ENCODE measurements around the gene ADGRD2.

DNA sequence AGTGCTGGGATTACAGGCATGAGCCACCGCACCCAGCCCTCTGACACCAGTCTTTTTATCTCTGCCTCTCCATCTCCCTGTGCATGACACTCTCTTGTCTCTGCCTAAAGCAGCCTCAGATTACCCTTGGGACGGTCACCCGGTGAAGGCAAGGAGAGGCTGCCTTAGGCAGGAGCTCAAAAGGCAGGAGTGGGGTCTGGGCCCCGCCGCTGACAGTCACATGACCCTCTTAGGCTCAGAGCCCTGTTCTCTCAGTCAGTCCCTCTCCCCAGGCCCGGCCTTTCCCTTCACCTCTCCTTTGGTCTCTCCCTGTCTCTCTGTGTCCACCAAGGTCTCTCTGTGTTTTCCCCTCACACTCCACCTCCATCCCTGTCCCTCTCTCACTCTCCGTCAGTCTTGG, 22.5 kb downstream of the ADGRD2 start:
- TF ChIP-seq, protein P1, sequence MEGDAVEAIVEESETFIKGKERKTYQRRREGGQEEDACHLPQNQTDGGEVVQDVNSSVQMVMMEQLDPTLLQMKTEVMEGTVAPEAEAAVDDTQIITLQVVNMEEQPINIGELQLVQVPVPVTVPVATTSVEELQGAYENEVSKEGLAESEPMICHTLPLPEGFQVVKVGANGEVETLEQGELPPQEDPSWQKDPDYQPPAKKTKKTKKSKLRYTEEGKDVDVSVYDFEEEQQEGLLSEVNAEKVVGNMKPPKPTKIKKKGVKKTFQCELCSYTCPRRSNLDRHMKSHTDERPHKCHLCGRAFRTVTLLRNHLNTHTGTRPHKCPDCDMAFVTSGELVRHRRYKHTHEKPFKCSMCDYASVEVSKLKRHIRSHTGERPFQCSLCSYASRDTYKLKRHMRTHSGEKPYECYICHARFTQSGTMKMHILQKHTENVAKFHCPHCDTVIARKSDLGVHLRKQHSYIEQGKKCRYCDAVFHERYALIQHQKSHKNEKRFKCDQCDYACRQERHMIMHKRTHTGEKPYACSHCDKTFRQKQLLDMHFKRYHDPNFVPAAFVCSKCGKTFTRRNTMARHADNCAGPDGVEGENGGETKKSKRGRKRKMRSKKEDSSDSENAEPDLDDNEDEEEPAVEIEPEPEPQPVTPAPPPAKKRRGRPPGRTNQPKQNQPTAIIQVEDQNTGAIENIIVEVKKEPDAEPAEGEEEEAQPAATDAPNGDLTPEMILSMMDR (conservative IDR thresholded peaks at IDR 0.05; ENCODE audit: low read depth, low read length) = no peak
- TF ChIP-seq EZH2 (IDR thresholded peaks at IDR 0.05; ENCODE audit: low read length, unreplicated experiment) (no peak), EZH2phosphoT487 (IDR thresholded peaks at IDR 0.05; ENCODE audit: borderline replicate concordance, low read length) (no peak)

Measured in PC-3 (cell line).